H9 (cell line): ENCODE results near the gene DDC. TPM values are rescaled to one million over a fixed set of nuclear protein-coding genes. Genes with fewer than 3 reads are reported as not detected.

Source experiments
- DNase-seq: peaks from one replicate; pipeline ENCODE4 v3.0.0-alpha.2; 2017
- H2AFZ ChIP-seq: one replicate; pipeline ENCODE4 v1.6.1; 2013; ENCODE audit warnings: mild to moderate bottlenecking, low read length, control low read depth, moderate library complexity
- H2AK5ac ChIP-seq: 2 replicates; pipeline ENCODE4 v1.6.1; 2013; ENCODE audit warnings: low read length, control low read depth, mixed read lengths; ENCODE audit not compliant: insufficient read length
- H2BK120ac ChIP-seq: one replicate; pipeline ENCODE4 v1.6.1; 2013; ENCODE audit warnings: low read depth, mild to moderate bottlenecking, low read length, control low read depth, inconsistent platforms; ENCODE audit not compliant: poor library complexity, severe bottlenecking
- H2BK12ac ChIP-seq: 2 replicates; pipeline ENCODE4 v1.6.1; 2013; ENCODE audit warnings: low read length, control low read depth, mixed read lengths, low read depth; ENCODE audit not compliant: insufficient read length
- H2BK15ac ChIP-seq: 2 replicates; pipeline ENCODE4 v1.6.1; 2013; ENCODE audit warnings: low read depth, low read length, control low read depth
- H2BK20ac ChIP-seq: one replicate; pipeline ENCODE4 v1.6.1; 2013; ENCODE audit warnings: low read depth, mild to moderate bottlenecking, low read length, control low read depth, inconsistent platforms; ENCODE audit not compliant: poor library complexity, severe bottlenecking
- H2BK5ac ChIP-seq: 2 replicates; pipeline ENCODE4 v1.6.1; 2013; ENCODE audit warnings: low read length, control low read depth, mixed read lengths; ENCODE audit not compliant: insufficient read length
- H3K14ac ChIP-seq: 2 replicates; pipeline ENCODE4 v1.6.1; 2013; ENCODE audit warnings: low read length, control low read depth; ENCODE audit not compliant: insufficient read depth
- H3K18ac ChIP-seq: 2 replicates; pipeline ENCODE4 v1.6.1; 2013; ENCODE audit warnings: low read depth, mild to moderate bottlenecking, mixed read lengths, low read length, control low read depth; ENCODE audit not compliant: insufficient read length
- H3K23ac ChIP-seq: 2 replicates; pipeline ENCODE4 v1.6.1; 2013; ENCODE audit warnings: low read length, control low read depth, mixed read lengths, low read depth; ENCODE audit not compliant: insufficient read length
- H3K23me2 ChIP-seq: 2 replicates; pipeline ENCODE4 v1.6.1; 2013; ENCODE audit warnings: low read depth, mild to moderate bottlenecking, mixed read lengths, low read length, control low read depth; ENCODE audit not compliant: insufficient read length, poor library complexity, severe bottlenecking
- H3K27ac ChIP-seq: 2 replicates; pipeline ENCODE4 v1.5.1; 2013; ENCODE audit warnings: low read length, control low read depth, mixed read lengths, low read depth; ENCODE audit not compliant: insufficient read length
- H3K27me3 ChIP-seq: 2 replicates; pipeline ENCODE4 v1.6.1; 2013; ENCODE audit warnings: low read length, control low read depth, inconsistent platforms; ENCODE audit not compliant: insufficient read depth
- H3K4ac ChIP-seq: 2 replicates; pipeline ENCODE4 v1.6.1; 2013; ENCODE audit warnings: low read depth, mild to moderate bottlenecking, control low read depth, inconsistent platforms, low read length, moderate library complexity
- H3K4me1 ChIP-seq: 2 replicates; pipeline ENCODE4 v1.6.1; 2013; ENCODE audit warnings: low read length, control low read depth, inconsistent platforms; ENCODE audit not compliant: insufficient read depth
- H3K4me2 ChIP-seq: 2 replicates; pipeline ENCODE4 v1.6.1; 2013; ENCODE audit warnings: low read length, control low read depth, mixed read lengths; ENCODE audit not compliant: insufficient read length, insufficient read depth
- H3K56ac ChIP-seq: 2 replicates; pipeline ENCODE4 v1.6.1; 2013; ENCODE audit warnings: low read depth, mild to moderate bottlenecking, mixed read lengths, low read length, control low read depth; ENCODE audit not compliant: insufficient read length
- H3K79me1 ChIP-seq: 2 replicates; pipeline ENCODE4 v1.6.1; 2013; ENCODE audit warnings: low read depth, mild to moderate bottlenecking, moderate library complexity, low read length, control low read depth, inconsistent platforms; ENCODE audit not compliant: insufficient read depth, poor library complexity, severe bottlenecking
- H3K79me2 ChIP-seq: 2 replicates; pipeline ENCODE4 v1.6.1; 2013; ENCODE audit warnings: low read length, control low read depth, inconsistent platforms; ENCODE audit not compliant: insufficient read depth
- H3K9ac ChIP-seq: 2 replicates; pipeline ENCODE4 v1.6.1; 2013; ENCODE audit warnings: low read length, control low read depth, mixed read lengths; ENCODE audit not compliant: insufficient read length; ENCODE audit errors: extremely low read depth
- H3K9me3 ChIP-seq: one replicate; pipeline ENCODE4 v1.6.1; 2013; ENCODE audit warnings: low read depth, low read length, inconsistent platforms; ENCODE audit not compliant: control insufficient read depth
- H3T11ph ChIP-seq: one replicate; pipeline ENCODE4 v1.6.1; 2013; ENCODE audit warnings: mild to moderate bottlenecking, low read length, control low read depth, inconsistent platforms
- H4K20me1 ChIP-seq: one replicate; pipeline ENCODE4 v1.6.1; 2013; ENCODE audit not compliant: control insufficient read depth, insufficient read length, insufficient read depth
- H4K5ac ChIP-seq: 2 replicates; pipeline ENCODE4 v1.6.1; 2013; ENCODE audit warnings: low read depth, mild to moderate bottlenecking, mixed read lengths, low read length, control low read depth; ENCODE audit not compliant: insufficient read length
- H4K8ac ChIP-seq: replicated peaks from 2 replicates; pipeline ENCODE4 v1.6.1; 2013; ENCODE audit warnings: low read length, control low read depth, mixed read lengths, low read depth; ENCODE audit not compliant: insufficient read length
- H4K91ac ChIP-seq: 2 replicates; pipeline ENCODE4 v1.6.1; 2013; ENCODE audit warnings: low read depth, mild to moderate bottlenecking, moderate library complexity, mixed read lengths, low read length, control low read depth; ENCODE audit not compliant: insufficient read length
- H3K27ac Mint-ChIP-seq, 3 experiments: 2 replicates in 2 of 3; 3 replicates in 1 of 3; pipeline ENCODE4 v1.8.0; 2020 to 2021; ENCODE audit warnings: mixed read lengths in 3 of 3, mild to moderate bottlenecking in 1 of 3, moderate library complexity in 1 of 3
- H3K27me3 Mint-ChIP-seq: 2 replicates; pipeline ENCODE4 v1.8.0; 2021; ENCODE audit warnings: low read depth, mild to moderate bottlenecking, moderate library complexity, mixed read lengths
- H3K36me3 Mint-ChIP-seq, 3 experiments: 2 replicates in 2 of 3; 3 replicates in 1 of 3; pipeline ENCODE4 v1.8.0; 2020 to 2021; ENCODE audit warnings: low read depth in 3 of 3, mixed read lengths in 3 of 3; ENCODE audit not compliant: insufficient read depth in 1 of 3
- H3K4me1 Mint-ChIP-seq, 2 experiments: 2 replicates each; pipeline ENCODE4 v1.8.0; 2020; ENCODE audit warnings: mixed read lengths in 2 of 2
- H3K4me3 Mint-ChIP-seq, 2 experiments: 2 replicates in 1 of 2; 3 replicates in 1 of 2; pipeline ENCODE4 v1.8.0; 2020 to 2021; ENCODE audit warnings: mild to moderate bottlenecking in 2 of 2, mixed read lengths in 2 of 2, moderate library complexity in 1 of 2
- H3K9me3 Mint-ChIP-seq, 2 experiments: 2 replicates in 1 of 2; 3 replicates in 1 of 2; pipeline ENCODE4 v1.8.0; 2020; ENCODE audit warnings: mild to moderate bottlenecking in 2 of 2, mixed read lengths in 2 of 2, moderate library complexity in 1 of 2
- CTCF ChIP-seq: fragments of 200-600 bp; sonication (generic); conservative IDR thresholded peaks from 3 replicates; pipeline ENCODE4 v1.8.0; 2021; ENCODE audit warnings: antibody characterized with exemption, mild to moderate bottlenecking
- WGBS: extraction: QIAGEN DNeasy Blood & Tissue Kit; methylation state at CpG from one replicate; pipeline ENCODE4 v1.1.7; 2013; ENCODE audit warnings: missing lambda C conversion rate, low lambda C conversion rate, mixed read lengths; ENCODE audit not compliant: insufficient read length; ENCODE audit errors: extremely low coverage; 5-methylcytosine and 5-hydroxymethylcytosine counted together
- total RNA-seq: library from RNA; stranded (reverse); gene quantifications from 2 replicates; pipeline ENCODE4 v1.2.1, GENCODE V29; 2021

The DDC gene
- total RNA-seq, 1 experiment from 2014 or later, result not detected

GRCh38 chr7:50513166-50513871 is 51.9 kb downstream of the DDC start:
- Histone ChIP-seq H3T11ph (no peak overlapping the region), H3K27me3 (no peaks in the 10 kb centered on the region), H3K23me2 (no peaks in the 10 kb centered on the region), H3K4ac (no peak overlapping the region), H3K18ac (no peak overlapping the region), H4K91ac (no peak overlapping the region), H2BK12ac (no peak overlapping the region), H2AFZ (no peak overlapping the region), H3K14ac (peak overlapping the region; percentile 77; the same call in 1 of the 2 replicates), H2BK5ac (no peak overlapping the region), H3K27ac (no peak overlapping the region), H4K8ac (no peak overlapping the region), H4K5ac (no peak overlapping the region), H3K9me3 (no peaks in the 10 kb centered on the region), H2AK5ac (no peak overlapping the region), H3K79me2 (no peaks in the 10 kb centered on the region), H3K56ac (no peak overlapping the region), H3K23ac (no peak overlapping the region), H3K79me1 (no peaks in the 10 kb centered on the region), H2BK15ac (no peak overlapping the region), H3K4me1 (no peaks in the 10 kb centered on the region), H3K9ac (no peak overlapping the region), H3K4me2 (no peak overlapping the region), H4K20me1 (no peaks in the 10 kb centered on the region), H2BK20ac (no peak overlapping the region), H2BK120ac (no peak overlapping the region)
- DNase-seq, result no peak
- H3K4me3 Mint-ChIP-seq, result no peak overlapping the region
- H3K4me1 Mint-ChIP-seq, result peaks cover 12 to 18% of the 10 kb centered on the region in 2 experiments
- peaks cover 0 to 25% (median 0%) of the 10 kb centered on the region in 3 experiments; a peak in 5 of 7 replicates for H3K36me3 Mint-ChIP-seq
- WGBS, result no CpG with 5 or more reads among the region's 14 CpGs
- peak overlapping the region in 2 of 3 experiments; percentile 13 to 87; a peak in 3 of 7 replicates for H3K27ac Mint-ChIP-seq
- peaks cover 2% of the 10 kb centered on the region; the same call in 1 of the 2 replicates for H3K27me3 Mint-ChIP-seq
- peaks cover 16 to 21% of the 10 kb centered on the region in 2 experiments; a peak in 4 of 5 replicates for H3K9me3 Mint-ChIP-seq
- TF ChIP-seq CTCF, result no peak
